Superior temporal gyrus (tissue), 1 donor: Measurements from ENCODE around the gene DCBLD2.

Experiments used
- DNase-seq: peaks from one replicate; pipeline ENCODE4 v3.0.0-alpha.2; 2016; ENCODE audit errors: extremely low spot score

Gene DCBLD2

GRCh38 chr3:98793971-98794370, 107.5 kb downstream of the DCBLD2 start:
- DNase-seq = no peak

- no peak for DNase-seq
These were observed 109.9 kb downstream of the DCBLD2 start for GRCh38 chr3:98791341-98792325.

- no peak for DNase-seq
These were observed 112.8 kb downstream of the DCBLD2 start for GRCh38 chr3:98788651-98789050.

GRCh38 chr3:98787181-98787580, 114.3 kb downstream of the DCBLD2 start:
- no peak for DNase-seq

GRCh38 chr3:98786364-98787006, 115.0 kb downstream of the DCBLD2 start:
- DNase-seq = no peak

GRCh38 chr3:98784666-98785600, 116.6 kb downstream of the DCBLD2 start:
- no peak for DNase-seq

GRCh38 chr3:98784042-98784441, 117.5 kb downstream of the DCBLD2 start:
- no peak for DNase-seq

GRCh38 chr3:98782824-98783500, 118.5 kb downstream of the DCBLD2 start:
- no peak for DNase-seq

GRCh38 chr3:98780343-98780742, 121.2 kb downstream of the DCBLD2 start:
- no peak for DNase-seq

GRCh38 chr3:98779541-98780335, 121.8 kb downstream of the DCBLD2 start:
- DNase-seq = peak; percentile 87

GRCh38 chr3:98778852-98779413, 122.6 kb downstream of the DCBLD2 start:
- no peak for DNase-seq

- DNase-seq = no peak
These were observed 123.1 kb downstream of the DCBLD2 start for GRCh38 chr3:98778383-98778782.

GRCh38 chr3:98777801-98778220, 123.7 kb downstream of the DCBLD2 start:
- DNase-seq = no peak

GRCh38 chr3:98777286-98777685, 124.2 kb downstream of the DCBLD2 start:
- DNase-seq = no peak

GRCh38 chr3:98776140-98776493, 125.4 kb downstream of the DCBLD2 start:
- no peak for DNase-seq

- no peak for DNase-seq
These were observed 125.9 kb downstream of the DCBLD2 start for GRCh38 chr3:98775459-98776139.

- DNase-seq = no peak
These were observed 129.5 kb downstream of the DCBLD2 start for GRCh38 chr3:98772022-98772421.

- DNase-seq = peak; percentile 87
These were observed 131.0 kb downstream of the DCBLD2 start for GRCh38 chr3:98770261-98771039.

GRCh38 chr3:98769448-98769847, 132.0 kb downstream of the DCBLD2 start:
- DNase-seq = no peak
